ENCODE measurements around the gene TFAP2E. TPM values are rescaled to one million over a fixed set of nuclear protein-coding genes. Genes with fewer than 3 reads are reported as not detected.

TFAP2E gene
- total RNA-seq, 2 donors from 2014 or later = not detected

- Histone ChIP-seq H3K4me1 (peaks cover 44% of the 10 kb centered on the region), H3K36me3 (replicated peaks in 1 of 2; ENCODE audit: insufficient read depth in 1 of 2, low read depth in 2 of 2) (peaks cover 0 to 4% of the 10 kb centered on the region in 2 donors), H3K4me3 (peak overlapping the region; percentile 79 to 88), H3K9me3 (no peaks in the 10 kb centered on the region), H3K27ac (peak overlapping the region; percentile 79 to 96 (median 93)), H3K27me3 (no peaks in the 10 kb centered on the region)
- TF ChIP-seq POLR2A (IDR thresholded peaks at IDR 0.05) (no peak), CTCF (IDR thresholded peaks at IDR 0.05) (no peak)
- DNase-seq (no peak), ATAC-seq (no peak)
- WGBS, 2 donors = 14 to 15% methylated on average over 27 to 29 of the region's 29 CpGs
- intact Hi-C loops (cut with DNase I) = no loop called here
These were observed 67.5 kb downstream of the TFAP2E start for GRCh38 chr1:35640380-35641232.

GRCh38 chr1:35641233-35641866 lies 68.2 kb downstream of the TFAP2E start, which contains the start of gene PSMB2:
Gene PSMB2 (minus strand): TSS chr1:35641526. CDS start chr1:35641432, 94 bp downstream.
- peak; percentile 98 to 99 (median 98) for DNase-seq
- peak within 1 kb of the TSS; percentile 79 to 96 (median 93) for H3K27ac ChIP-seq
- peaks cover 44% of the 10 kb centered on the region for H3K4me1 ChIP-seq
- peak within 1 kb of the TSS; percentile 79 to 88 for H3K4me3 ChIP-seq
- no peaks in the 10 kb centered on the region for H3K9me3 ChIP-seq
- peak; percentile 97 for ATAC-seq
- H3K36me3 ChIP-seq (replicated peaks in 1 of 2; ENCODE audit: insufficient read depth in 1 of 2, low read depth in 2 of 2) = no peaks in the 10 kb centered on the region
- TF ChIP-seq POLR2A (IDR thresholded peaks at IDR 0.05) (peak; percentile 79 to 95 (median 91)), CTCF (IDR thresholded peaks at IDR 0.05) (peak in 1 of 7 experiments; percentile 5)
- intact Hi-C loops (cut with DNase I) = no loop called here
- 0% methylated on average over 26 to 43 of the region's 43 CpGs for WGBS, 2 donors
- H3K27me3 ChIP-seq = no peaks in the 10 kb centered on the region

GRCh38 chr1:35642471-35642955 lies 69.4 kb downstream of the TFAP2E start:
- intact Hi-C loops (cut with DNase I) = no loop called here
- DNase-seq (peak in 1 of 4 donors; percentile 15), ATAC-seq (no peak)
- TF ChIP-seq POLR2A (IDR thresholded peaks at IDR 0.05) = no peak
- no peak for TF ChIP-seq CTCF (IDR thresholded peaks at IDR 0.05)
- H3K27me3 ChIP-seq = no peaks in the 10 kb centered on the region
- peak overlapping the region in 1 of 2 donors; percentile 79 for H3K4me3 ChIP-seq
- 29% methylated on average over 14 of the region's 14 CpGs for WGBS, 2 donors
- H3K36me3 ChIP-seq (replicated peaks in 1 of 2; ENCODE audit: insufficient read depth in 1 of 2, low read depth in 2 of 2) = no peaks in the 10 kb centered on the region
- no peaks in the 10 kb centered on the region for H3K9me3 ChIP-seq
- peak overlapping the region in 3 of 4 donors; percentile 90 to 96 (median 96) for H3K27ac ChIP-seq
- H3K4me1 ChIP-seq = peaks cover 33% of the 10 kb centered on the region

- 16 to 25% methylated on average over 2 of the region's 2 CpGs for WGBS, 2 donors
- Histone ChIP-seq H3K4me1 (peaks cover 19% of the 10 kb centered on the region), H3K27me3 (no peaks in the 10 kb centered on the region), H3K36me3 (replicated peaks in 1 of 2; ENCODE audit: insufficient read depth in 1 of 2, low read depth in 2 of 2) (no peaks in the 10 kb centered on the region), H3K4me3 (no peak overlapping the region), H3K9me3 (no peaks in the 10 kb centered on the region), H3K27ac (no peak overlapping the region)
- ATAC-seq (no peak), DNase-seq (peak in 1 of 4 donors; percentile 23)
- intact Hi-C loops (cut with DNase I) = no loop called here
- no peak for TF ChIP-seq CTCF (IDR thresholded peaks at IDR 0.05)
- TF ChIP-seq POLR2A (IDR thresholded peaks at IDR 0.05) = no peak
These were observed 71.1 kb downstream of the TFAP2E start for GRCh38 chr1:35644204-35644603.

Other genes with a start within 250 kb of the TFAP2E start
- gene KIAA0319L, start 15.9 kb upstream of the TFAP2E start, total RNA-seq = 10 to 100 TPM; 61.0 to 74.5 TPM
- gene NCDN, start 15.5 kb upstream of the TFAP2E start, total RNA-seq = 10 to 100 TPM; 14.3 to 20.1 TPM
- 10 to 100 TPM; 13.2 to 17.5 TPM for gene PSMB2, start 68.2 kb downstream of the TFAP2E start, total RNA-seq
- gene C1orf216, start 145.6 kb downstream of the TFAP2E start, total RNA-seq = 1 to 10 TPM; 3.1 to 6.6 TPM
- not detected for gene CLSPN, start 196.7 kb downstream of the TFAP2E start, total RNA-seq
- 10 to 100 TPM in 1 of 2 donors, 1 to 10 TPM in 1; 6.9 to 11.9 TPM for gene AGO4, start 234.7 kb downstream of the TFAP2E start, total RNA-seq

All from body of pancreas (tissue), 4 donors.